Hematopoietic multipotent progenitor cell treated with erythropoietin and hydrocortisone succinate and interleukin-3 and kit ligand, for 6 days (in vitro differentiated cells): ENCODE measurements around the gene ARL2BP.

Experiments used
- DNase-seq: peaks from one replicate; pipeline ENCODE4 v3.0.0-alpha.2; 2015

The ARL2BP gene

DNA sequence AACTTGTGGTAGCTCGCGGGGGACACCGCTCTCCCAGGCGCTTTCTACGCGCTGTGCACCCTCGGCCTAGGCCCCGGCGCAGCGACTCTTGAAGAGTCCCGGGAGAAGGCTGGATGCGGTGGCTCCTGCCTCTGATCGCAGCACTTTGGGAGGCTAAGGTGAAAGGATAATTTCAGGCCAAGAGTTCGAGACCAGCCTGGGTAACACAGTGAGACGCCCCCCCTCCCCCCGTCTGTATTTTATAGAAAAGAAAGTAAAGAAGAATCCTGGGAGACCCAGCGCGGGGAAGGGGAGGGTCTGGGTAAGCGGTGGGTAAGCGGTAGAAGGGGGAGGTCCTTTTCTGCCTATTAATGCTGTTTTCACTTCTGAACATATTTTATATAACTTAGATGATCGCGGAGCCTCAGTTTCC lies 39.9 kb downstream of the ARL2BP start:
- DNase-seq: no peak

- DNase-seq: no peak
Observed at GRCh38 chr16:57285379-57285778, 40.3 kb downstream of the ARL2BP start.

DNA sequence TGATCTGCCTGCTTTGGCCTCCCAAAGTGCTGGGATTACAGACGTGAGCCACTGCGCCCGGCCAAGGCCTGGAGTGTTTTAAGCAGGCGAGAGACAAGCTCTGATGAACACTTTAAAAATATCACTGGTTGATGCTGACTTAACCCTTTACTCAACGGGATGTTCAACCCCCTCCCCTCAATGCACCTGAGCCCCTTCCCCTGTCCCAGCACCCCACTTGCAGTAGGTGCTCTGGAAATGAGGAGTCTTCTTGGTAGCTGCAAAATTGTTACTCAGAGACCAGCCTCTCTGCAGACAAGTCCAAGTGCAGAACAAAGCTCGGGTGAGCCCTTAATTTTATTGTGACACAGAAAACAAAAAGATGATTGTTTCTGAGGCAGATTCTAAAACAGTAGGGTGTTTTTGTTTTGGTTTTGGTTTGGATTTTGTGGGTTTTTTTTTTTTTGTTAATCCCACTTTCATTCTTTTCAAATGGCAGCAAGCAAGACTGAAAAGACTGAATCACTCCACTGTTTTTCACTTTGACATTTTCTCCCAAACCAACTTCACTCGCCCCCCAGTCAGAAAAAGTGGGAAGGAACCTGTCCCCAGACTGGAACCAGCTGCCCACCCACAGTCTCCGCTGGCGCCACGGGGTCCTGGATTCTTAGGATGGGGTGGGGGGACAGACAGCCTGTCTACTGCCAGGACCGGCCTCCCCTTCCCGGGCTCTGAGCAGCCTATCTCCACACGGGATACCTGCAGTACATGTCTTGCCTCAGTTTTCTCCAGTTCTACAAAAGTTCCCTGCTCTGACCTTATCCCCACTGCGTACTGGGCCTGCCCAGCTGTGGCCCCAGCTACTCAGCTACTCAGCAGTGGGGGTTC lies 44.6 kb downstream of the ARL2BP start:
- no peak for DNase-seq

DNA sequence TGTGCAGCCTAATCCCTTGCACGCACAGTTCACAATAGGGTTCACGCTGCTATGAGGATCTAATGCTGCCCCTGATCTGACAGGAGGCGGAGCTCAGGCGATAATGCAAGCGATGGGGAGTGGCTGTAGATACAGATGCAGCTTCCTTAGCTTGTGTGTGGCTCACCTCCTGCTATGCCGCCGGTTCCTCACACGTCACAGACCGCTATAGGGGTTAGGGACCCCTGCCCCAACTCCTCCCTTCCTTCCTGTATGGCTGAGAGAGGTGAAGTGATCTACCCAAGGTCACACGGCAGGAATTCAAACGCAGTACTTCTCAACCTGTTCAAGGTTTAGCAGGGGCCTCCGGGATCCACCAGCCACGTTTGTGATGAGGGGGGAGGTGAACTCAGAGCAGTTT lies 52.8 kb downstream of the ARL2BP start:
- DNase-seq: peak; percentile 32

GRCh38 chr16:57299009-57299718 lies 54.1 kb downstream of the ARL2BP start:
- DNase-seq: peak; percentile 92

- peak; percentile 95 for DNase-seq
Observed at GRCh38 chr16:57299719-57300386, 54.8 kb downstream of the ARL2BP start.

- DNase-seq: peak; percentile 100
Observed at GRCh38 chr16:57300387-57301125, 55.5 kb downstream of the ARL2BP start.

DNA sequence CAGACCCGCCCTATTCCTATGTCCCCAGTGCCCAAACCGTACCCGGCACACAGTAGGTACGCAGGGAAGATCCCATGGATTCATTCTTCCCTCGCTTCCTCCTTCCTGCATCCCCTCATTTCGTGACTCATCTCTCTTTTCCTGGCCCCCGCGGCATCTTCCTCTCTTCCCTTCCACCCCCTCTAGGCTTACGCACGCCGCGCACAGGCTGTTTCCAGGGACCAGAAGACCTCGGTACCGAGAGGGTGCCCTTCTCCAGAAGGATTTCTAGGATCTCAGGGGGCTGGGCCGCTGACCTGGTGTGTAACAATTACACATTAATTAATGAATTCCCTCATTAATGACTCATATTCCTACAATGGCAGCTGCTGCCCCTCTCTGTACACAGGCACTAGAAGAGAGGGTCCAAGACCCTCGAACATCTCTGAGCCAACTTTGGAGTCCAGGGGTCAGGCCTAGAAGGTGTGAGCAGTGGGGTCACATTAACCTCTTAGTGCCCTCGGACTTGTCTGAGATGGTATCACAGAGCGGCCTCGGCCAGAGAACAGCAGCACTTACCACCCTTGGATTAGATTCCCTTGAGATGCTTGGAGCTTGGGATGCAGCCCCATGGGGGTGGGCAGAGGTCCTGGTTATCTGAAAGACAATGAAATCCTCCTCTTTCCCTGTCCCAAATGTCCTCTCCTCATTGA lies 56.2 kb downstream of the ARL2BP start:
- DNase-seq: no peak
